HG03066 (cell line): ENCODE data around the gene KIF11.
"Not testable (repeated sequence)": the region's sequence is repeated elsewhere in the genome, so short reads cannot be mapped to it uniquely, and the experiment has no call there.

Source experiments
- ATAC-seq: cut with Tn5 transposase; IDR thresholded peaks from one replicate; pipeline ENCODE4 v1.9.1; 2021; ENCODE audit warnings: low read depth; ENCODE audit not compliant: unreplicated experiment

KIF11 gene

DNA sequence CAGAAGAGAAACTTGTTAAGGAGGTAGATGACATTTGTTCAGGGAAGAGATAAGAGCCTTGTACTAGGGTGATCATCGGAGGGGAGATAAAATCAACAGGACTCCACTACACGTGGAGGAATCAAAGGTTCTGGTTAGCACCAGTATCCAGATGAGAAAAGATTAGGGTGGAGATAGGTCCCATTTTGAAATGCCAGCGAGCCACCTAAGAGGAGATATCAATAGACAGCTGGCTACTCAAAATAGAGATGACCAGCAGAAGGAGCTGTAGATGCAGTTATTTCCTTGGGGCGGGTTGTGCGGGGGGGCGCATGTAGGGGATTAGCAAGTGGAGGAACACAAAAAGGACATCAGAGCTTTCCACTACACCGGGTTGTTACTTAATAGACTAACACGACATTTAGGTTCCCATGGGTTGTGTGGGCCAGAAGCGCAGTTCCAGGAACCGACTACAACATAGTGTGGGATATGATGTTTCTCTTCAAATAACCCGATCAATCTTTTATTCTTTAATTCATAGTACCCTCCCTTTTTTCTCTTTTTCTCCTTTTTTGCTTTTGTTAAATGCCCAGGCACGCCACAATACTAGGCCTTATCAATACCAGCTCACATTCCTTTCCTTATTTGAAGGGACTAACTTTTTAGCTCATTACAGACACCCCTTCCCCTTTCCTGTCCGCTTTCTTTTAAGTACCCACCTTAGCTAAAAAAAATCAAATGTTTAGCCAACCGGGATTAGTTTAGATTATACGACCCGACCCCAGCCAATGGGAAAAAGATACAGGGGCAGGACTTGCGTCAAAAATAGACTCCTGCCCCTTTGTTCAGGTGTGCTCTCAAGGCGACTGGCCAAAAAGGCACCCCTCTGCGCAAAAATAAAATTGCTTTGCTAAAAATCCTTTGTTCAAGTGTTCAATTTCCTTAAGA is 2.0 kb upstream of the KIF11 start:
- peak; percentile 13 for ATAC-seq

DNA sequence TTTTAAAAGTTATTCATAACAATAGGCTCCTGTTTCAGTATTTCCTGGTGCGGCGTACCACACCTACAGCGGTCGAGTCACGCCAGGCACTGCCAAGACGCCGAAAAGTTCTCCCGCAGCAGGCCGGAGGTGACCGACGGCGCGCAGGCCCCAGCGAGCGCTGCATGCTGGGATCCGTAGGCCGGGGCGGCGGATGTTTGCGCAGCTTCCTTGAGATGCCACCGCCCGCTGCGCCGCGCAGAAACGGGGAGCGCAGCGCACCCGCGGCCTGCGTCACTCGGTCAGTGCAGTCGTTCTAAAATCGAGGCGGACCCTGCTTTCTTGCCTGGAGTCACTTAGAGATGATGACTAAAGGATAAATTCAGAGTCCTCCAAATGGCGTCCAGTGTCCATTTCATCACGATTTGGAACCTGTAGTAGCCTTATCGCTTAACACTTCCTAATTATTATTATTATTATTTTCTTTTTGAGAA is 1.3 kb upstream of the KIF11 start:
- peak; percentile 63 for ATAC-seq

DNA sequence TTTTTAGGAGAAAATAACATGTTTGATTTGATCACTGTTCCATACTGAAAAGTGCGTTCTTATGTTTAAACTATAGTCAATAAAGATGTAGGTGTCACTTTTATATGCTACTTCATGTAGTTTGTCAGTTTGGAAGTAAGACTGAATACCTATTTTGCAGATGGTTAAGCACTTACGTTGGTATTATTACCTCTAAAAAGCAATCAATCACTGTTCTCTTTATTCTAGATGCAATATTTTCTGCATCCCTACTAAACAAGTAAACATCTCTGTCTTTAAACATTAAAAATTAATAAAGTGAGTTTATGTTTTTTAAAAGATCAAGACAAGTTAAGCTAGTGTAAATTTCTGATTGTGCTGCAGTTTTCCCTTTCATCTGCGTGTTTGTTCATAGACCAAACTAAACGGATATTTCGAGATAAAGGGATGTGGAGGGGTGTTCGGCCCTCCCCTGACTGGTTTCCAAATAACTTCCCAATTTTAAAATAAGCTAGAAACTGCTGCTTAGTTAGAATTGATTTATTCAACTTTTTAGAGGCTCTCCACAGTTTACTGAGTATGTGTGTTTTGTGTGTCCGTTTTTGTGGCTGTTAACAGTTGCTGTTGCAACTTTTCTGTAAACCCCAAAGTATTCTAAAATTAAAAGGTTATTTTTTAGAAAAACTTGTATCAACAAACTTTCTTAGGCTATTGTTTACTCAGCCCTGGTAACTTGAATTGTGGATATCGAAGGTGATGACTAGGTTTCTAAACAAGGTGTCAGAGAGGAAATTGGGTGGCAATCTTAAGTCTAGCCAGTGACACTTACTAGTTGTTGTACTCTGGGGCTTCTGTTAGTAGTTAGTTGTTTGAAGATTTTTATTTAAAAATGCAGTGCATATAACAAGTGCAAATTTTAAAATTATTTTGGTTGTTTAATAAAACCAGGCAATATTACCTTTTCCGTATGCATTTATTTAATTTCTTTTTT is 974 bp downstream of the KIF11 start:
- ATAC-seq, result no peak

DNA sequence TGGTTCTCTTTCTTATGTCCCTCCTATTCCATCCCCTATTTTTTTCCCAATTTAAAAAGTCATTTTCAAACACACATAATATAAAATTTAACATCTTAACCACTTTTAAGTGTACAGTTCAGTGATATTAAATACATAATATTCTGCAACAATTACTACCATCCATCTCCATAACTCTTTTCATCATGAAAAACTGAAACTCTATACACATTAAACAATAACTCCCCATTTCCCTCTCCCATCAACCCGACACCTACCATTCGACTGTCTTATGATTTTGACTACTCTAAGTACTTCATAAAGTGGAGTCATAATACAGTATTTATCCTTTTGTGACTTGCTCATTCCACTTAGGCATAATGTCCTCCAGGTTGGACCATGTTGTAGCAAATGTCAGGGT is 2.6 kb downstream of the KIF11 start:
- ATAC-seq, result no peak

DNA sequence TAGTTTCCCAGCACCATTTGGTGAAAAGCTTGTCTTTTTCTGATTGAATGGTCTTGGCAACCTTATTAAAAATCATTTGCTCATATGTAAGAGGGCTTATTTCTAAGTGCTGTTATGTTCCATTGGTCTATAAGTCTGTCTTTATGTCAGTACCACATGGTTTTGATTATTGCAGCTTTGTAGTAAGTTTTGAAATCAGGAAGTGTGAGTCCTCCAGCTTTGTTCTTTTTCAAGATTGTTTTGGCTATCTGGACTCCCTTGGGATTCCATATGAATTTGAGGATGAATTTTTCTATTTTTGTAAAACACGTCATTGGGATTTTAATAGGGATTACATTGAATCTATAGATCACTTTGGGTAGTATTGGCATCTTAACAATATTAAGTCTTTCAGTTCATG is 5.4 kb downstream of the KIF11 start:
- no peak for ATAC-seq

DNA sequence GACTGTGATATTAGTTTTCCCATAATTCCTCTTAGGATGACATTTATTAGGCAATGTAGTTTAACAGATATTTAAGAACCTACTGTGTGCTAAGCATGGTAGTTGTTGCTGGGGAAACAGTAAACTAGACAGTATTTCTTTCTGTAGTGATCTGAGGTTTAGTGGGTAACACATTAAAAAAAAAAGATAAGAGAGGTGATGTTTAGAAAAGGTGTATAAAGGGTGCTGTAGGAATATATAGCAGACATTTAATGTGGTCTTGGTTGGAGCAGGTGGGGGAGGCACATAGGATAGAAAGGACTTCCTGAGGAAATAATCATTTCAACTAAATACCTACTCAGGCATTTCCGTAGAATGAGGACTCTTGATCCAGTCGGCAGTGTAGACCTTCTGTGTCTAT is 11.9 kb downstream of the KIF11 start:
- ATAC-seq, result no peak

DNA sequence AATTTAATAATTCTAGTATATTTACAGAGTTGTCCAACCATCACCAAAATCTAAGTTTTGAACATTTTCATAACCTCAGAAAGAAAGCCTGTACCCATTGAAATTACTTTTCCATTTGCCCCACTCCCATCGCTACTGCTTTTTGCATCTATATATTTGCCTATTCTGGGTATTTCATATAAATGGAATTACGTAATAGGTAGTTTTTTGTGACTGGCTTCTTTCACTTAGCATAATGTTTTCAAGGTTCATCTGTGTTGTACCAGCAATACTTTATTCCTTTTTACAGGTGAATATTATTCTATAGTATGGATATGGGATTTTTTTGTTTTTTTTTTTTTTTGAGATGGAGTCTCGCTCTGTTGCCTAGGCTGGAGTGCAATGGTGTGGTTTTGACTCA is 22.6 kb downstream of the KIF11 start:
- ATAC-seq, result no peak

DNA sequence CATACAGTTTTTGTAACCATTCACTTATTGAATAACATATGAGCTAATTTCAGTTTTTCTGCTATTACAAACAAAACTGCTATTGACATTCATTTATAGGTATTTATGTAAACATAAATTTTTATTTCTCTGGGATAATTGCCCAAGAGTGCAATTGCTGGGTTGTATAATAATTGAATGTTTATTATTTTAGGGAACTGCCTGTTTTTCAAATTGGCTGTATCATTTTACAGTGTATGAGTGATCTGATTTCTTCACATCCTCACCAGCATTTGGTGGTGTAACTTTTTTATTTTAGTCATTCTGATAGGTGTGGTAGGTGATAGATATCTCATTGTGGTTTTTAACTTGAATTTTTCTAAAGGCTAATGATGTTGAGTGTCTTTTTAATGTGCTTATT is 26.4 kb downstream of the KIF11 start:
- no peak for ATAC-seq

DNA sequence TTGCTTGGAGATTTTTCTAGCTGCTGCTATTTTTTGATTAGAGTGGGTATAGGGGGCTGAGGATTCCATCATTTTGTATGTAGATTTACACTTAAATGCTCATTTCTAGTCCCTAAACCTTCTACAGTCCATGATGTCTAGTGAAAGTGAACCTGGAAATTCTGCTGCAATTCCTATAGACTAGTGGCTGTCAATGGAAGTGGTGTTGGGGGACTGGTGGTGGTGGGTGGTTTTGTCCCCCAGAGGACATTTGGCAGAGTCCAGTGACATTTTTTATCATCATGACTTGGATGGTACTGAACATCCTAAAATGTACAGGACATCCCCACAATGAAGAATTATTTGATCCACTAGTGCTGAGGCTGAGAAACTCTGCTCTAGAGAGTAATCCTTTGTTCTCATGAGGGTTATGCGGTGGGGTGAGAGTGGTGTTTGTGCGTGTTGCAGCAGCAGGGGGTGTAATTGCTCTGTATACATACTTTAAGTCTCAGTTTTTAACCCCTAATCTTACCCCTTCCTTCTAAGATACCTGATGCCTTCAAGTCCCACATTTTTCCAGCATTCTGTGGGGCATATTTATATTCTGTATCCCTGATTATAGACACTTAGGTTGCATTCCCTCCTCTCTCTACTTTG is 35.0 kb downstream of the KIF11 start:
- no peak for ATAC-seq

DNA sequence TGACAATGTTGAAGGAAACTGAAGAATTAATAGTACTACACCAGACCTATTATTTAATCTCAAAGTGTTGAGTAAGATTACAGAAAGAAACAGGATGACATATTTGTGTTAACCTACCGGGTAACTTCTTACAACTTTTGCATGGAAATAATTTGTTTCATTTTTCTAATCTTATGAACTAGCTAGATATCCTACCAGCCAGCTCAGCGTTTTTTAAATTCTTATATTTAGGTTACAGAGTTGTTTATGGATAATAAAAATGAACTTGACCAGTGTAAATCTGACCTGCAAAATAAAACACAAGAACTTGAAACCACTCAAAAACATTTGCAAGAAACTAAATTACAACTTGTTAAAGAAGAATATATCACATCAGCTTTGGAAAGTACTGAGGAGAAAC is 37.0 kb downstream of the KIF11 start:
- no peak for ATAC-seq

DNA sequence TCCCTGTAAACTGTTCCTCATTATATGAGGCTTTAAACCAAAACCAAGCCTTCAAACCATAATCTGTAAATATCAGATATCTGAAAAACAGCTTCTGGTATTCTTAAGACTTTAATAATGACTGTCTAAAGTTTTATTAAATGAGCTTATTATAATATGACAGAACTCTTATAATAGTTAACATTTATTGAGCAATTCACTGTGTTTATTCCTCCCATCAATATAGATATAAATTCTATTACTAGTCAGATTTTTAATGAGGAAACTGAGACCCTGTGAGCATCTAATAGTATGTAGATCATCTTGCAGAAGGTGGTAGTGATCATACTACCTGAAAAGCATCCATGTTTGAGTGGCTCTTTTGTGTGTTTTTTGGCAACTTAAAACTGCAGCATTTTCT is 45.1 kb downstream of the KIF11 start:
- no peak for ATAC-seq

DNA sequence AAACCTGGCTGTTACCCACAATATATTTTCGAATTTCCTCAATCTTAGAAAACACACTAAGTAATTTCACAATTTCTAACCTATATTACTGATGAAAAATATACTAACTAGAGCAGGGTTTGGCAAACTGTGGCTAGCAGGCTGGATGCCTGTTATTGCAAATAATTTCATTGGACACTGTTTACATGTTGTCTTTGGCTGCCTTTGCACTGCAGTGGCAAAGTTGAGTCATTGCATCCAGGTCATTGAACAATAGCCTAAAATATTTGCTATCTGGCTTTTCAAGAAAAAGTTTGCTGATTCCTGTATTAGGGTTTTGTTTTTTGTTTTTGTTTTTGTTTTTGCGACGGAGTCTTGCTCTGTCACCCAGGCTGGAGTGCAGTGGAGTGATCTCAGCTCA is 47.2 kb downstream of the KIF11 start:
- no peak for ATAC-seq

DNA sequence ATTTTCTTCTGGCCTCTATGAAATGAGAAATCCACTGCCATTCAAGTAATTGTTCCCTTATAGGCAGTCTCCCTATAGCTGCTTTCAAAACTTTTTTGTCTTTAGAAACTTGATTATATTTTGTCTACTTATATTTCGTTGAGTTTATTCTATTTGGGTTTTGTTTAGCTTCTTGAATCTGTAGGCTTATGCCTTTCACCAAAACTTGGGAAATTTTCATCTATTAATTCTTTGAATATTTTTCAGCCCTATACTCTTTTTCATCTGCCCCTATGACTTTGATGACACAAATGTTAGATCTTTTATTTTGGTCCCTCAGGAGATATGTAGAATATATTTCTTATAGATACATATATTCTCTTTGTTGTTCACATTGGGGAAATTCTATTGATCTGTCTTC is 48.6 kb downstream of the KIF11 start:
- ATAC-seq, result no peak

DNA sequence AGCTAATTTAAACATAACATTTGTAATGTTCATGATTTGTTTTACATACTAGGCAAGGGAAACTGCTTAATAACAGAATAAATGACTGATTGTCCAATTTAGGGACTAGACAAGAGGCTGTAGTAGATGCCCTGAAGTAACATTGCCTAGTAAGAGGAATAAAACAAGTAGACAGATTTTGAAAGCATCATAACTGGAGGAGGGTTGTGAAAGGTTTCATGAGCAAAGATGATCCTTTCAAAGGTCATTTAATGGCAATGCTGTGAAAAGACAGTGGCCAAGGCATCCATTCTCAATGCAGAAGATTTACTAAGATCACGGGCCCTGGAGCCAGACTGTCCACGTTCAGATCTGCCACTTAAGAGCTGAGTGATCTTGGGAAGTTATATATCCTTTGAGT is 52.0 kb downstream of the KIF11 start:
- ATAC-seq, result no peak

DNA sequence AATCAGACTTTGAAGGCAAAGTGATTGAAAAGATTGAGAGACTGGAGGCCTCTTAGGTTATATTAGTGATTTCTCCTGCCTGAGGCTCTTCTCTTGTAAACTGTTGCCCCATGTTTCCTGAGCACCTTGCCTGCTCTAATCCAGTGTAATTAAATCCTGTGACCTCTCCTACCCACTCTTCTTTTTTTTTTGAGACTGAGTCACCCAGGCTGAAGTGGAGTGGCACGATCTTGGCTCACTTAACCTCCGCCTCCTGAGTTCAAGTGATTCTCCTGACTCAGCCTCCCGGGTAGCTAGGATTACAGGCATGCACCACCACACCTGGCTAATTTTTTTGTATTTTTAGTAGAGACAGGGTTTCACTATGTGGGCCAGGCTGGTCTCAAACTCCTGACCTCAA is 57.9 kb downstream of the KIF11 start:
- ATAC-seq, result not testable (repeated sequence)

DNA sequence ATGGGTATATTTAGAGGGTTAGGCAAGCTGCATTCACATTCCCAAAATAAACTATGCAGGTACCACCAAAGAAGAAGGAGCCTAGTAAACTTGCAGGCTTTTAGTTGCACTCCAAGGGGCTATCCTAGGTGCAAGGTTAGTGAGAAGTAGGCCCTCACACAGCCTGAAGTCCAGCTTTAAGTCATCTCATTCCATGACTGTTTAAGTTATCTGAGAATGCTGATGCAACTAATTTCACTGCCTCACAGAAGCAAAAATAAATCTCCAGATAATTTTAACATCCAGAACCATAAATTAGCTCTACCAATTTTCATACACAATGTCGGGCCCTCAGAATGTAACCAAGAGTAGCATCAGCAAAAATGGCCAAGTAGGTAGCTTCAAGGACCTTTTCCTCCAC is 62.5 kb downstream of the KIF11 start:
- no peak for ATAC-seq

DNA sequence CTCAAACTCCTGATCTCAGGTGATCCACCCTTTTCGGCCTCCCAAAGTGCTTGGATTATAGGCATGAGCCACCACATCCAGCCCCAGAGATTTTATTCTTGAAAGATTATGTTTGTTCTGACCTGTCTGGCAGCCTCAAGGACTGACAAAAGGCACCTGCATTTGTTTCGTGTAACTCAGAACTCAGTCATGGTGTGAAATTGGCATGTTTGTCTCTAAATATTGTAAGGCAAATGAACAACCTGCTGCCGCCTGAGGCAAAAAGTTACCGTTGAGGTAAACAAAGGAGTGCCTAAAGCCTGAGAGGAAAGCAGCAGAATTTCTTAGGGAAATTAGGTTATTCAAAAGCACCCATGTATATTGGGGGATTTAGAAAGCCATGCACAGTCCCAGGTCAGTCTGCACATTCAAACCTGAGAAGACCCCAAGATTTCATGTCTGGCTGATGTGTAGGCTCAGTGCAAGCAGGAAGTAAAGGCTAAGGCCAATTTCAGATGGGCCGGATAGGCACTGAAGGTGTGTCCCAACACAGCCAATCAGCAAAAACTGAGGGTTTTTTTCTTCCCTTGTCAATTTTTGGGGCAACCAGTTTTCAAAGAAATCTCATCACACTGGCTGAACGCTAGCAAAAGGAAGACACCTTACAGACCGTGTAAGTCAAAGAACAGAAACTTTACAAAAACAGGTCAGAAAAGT is 63.5 kb downstream of the KIF11 start:
- no peak for ATAC-seq

DNA sequence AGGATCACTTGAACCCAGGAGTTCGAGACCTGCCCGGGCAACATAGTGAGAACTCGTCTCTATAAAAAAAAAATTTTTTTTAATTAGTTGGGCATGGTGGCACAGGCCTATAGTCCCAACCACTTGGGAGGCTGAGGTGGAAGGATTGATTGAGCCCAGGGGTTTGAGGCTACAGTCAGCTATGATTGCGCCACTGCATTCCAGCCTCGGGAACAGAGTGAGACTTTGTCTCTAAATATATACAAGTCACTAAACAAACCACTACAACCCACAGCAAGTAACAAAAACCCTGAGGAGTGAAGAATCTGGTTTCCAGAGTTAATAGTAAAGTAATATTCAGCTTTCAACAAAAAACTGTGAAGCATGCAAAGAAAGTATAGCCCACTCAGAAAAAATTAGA is 64.1 kb downstream of the KIF11 start:
- ATAC-seq, result no peak

DNA sequence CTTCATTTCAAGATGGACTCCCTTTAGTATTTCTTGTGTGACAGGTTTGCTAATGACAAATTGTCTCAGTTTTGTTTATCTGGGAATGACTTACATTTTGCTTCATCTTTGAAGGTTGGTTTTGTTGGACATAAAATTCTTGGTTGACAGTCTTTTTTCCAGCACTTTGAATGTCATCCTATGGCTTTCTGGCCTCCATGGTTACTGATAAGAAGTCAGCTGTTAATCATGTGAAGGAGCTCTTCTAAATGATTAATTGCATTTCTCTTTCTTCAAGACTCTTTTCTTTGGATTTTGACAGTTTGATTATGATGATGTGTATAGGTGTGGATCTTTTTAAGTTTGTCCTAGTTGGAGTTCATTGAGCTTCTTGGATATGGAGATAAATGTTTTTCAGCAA is 69.9 kb downstream of the KIF11 start:
- ATAC-seq, result no peak

DNA sequence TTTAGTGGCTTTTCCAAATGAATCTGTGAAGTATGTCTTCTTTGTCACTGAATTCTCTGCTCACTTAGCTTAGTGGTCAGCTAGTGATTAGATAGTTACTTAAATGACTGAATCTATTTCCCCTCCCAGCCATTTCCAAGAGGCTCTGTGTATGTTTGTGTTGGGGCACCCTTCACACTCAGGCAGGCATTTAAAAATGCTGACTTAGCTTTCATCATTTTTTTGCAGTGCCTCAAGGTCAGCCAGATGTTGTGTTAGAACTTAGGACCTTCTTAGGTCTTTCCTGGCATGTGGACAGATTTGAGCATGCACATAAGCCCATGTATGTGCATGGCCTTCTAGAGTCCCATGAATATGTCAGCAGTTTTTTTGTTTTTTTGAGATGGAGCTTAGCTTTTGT is 71.4 kb downstream of the KIF11 start:
- no peak for ATAC-seq
